GM12872 (cell line): ENCODE results near the gene TRIM27.

Experiments used
- CTCF ChIP-seq: IDR thresholded peaks from 3 replicates; pipeline ENCODE4 v1.5.1; 2011; ENCODE audit warnings: low read depth, mild to moderate bottlenecking, low read length, moderate library complexity; ENCODE audit not compliant: insufficient read depth

TRIM27 gene

GRCh38 chr6:28876710-28877109 is 47.1 kb downstream of the TRIM27 start:
- no peak for TF ChIP-seq CTCF

GRCh38 chr6:28875191-28875747 is 48.5 kb downstream of the TRIM27 start:
- no peak for TF ChIP-seq CTCF

GRCh38 chr6:28871335-28872156 is 52.2 kb downstream of the TRIM27 start:
- no peak for TF ChIP-seq CTCF

GRCh38 chr6:28868873-28869272 is 54.9 kb downstream of the TRIM27 start:
- no peak for TF ChIP-seq CTCF

- no peak for TF ChIP-seq CTCF
Measured at GRCh38 chr6:28867086-28867409, 56.7 kb downstream of the TRIM27 start.

- no peak for TF ChIP-seq CTCF
Measured at GRCh38 chr6:28865401-28866204, 58.2 kb downstream of the TRIM27 start.

- TF ChIP-seq CTCF = 0 out of 3 replicates have a peak, but pooled peaks have one; percentile 20
Measured at GRCh38 chr6:28864326-28864923, 59.4 kb downstream of the TRIM27 start.
